Measurements from ENCODE around the gene CHPT1. TPM values are rescaled to one million over a fixed set of nuclear protein-coding genes. Genes with fewer than 3 reads are reported as not detected.
"Not testable (repeated sequence)": the region's sequence is repeated elsewhere in the genome, so short reads cannot be mapped to it uniquely, and the experiment has no call there.

Gene CHPT1
- total RNA-seq, 1 donor from 2014 or later = 56.6 TPM

DNA sequence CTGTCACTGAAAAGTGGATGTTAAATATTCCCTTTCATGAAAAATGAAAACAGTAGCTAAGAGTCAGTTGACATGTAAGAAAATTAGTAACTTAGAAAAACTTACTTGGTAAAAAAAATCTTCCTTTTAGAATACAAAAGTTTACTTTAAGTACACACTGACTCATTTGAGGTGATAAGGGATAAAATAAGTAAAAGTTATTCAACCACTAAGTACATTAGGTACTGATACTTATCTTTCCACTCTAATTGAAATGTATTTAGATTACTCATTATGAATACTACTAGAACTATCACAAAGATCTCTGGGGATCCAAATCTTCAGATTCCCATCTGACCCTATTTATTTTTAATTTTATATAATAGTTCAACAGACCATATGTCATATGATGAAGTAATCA is 29.7 kb downstream of the CHPT1 start:
- Histone ChIP-seq H3K9me3 (no peaks in the 10 kb centered on the region), H3K27me3 (no peaks in the 10 kb centered on the region), H3K27ac (no peak overlapping the region), H3K4me3 (no peak overlapping the region), H3K36me3 (peaks cover 12 to 54% of the 10 kb centered on the region in 2 donors), H3K4me1 (no peaks in the 10 kb centered on the region)
- no peak for DNase-seq (ENCODE audit: low spot score in 2 of 2)
- TF ChIP-seq, protein P1, sequence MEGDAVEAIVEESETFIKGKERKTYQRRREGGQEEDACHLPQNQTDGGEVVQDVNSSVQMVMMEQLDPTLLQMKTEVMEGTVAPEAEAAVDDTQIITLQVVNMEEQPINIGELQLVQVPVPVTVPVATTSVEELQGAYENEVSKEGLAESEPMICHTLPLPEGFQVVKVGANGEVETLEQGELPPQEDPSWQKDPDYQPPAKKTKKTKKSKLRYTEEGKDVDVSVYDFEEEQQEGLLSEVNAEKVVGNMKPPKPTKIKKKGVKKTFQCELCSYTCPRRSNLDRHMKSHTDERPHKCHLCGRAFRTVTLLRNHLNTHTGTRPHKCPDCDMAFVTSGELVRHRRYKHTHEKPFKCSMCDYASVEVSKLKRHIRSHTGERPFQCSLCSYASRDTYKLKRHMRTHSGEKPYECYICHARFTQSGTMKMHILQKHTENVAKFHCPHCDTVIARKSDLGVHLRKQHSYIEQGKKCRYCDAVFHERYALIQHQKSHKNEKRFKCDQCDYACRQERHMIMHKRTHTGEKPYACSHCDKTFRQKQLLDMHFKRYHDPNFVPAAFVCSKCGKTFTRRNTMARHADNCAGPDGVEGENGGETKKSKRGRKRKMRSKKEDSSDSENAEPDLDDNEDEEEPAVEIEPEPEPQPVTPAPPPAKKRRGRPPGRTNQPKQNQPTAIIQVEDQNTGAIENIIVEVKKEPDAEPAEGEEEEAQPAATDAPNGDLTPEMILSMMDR (IDR thresholded peaks at IDR 0.05) = no peak
- intact Hi-C loops (cut with DNase I) = no loop called here

DNA sequence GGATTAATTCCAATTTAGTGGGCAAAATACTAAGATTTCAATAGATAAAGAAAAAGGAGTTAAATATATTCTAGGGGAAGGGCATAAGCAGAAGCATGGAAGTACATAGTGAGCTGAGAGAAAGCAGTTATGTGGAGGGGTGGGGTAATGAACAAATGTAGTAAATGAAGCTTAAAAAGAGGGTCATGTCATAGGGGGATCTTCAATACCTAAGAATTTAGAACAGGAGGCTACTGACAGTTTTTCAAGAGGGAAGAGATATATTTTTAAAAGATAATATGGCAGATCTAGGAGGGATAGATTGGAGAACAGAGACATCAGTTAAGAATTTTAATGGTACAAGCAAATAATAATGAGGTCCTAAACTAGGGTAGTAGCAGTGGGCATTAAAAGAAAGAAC is 32.4 kb downstream of the CHPT1 start:
- peaks cover 4 to 48% of the 10 kb centered on the region in 2 donors for H3K36me3 ChIP-seq

DNA sequence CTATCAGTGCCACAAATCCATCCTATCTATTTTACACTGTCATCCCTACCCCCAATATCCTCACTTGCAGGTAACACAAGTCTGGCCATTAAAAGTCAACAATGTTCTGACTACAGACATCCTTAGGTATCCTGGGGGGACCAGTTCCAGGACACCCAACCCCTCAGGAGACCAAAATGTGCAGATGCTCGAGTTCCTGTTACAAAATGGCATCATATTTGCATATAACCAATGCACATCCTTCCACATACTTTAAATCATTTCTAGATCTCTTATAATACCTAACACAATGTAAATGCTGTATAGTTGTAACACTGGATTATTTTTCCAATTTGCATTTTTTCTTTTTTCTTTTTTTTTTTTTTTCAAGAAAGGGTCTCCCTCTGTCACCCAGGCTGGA is 34.9 kb downstream of the CHPT1 start:
- H3K27ac ChIP-seq = no peak overlapping the region
- no peaks in the 10 kb centered on the region for H3K27me3 ChIP-seq
- H3K36me3 ChIP-seq = peaks cover 0 to 44% of the 10 kb centered on the region in 2 donors
- no peak overlapping the region for H3K4me3 ChIP-seq
- DNase-seq (ENCODE audit: low spot score in 2 of 2) = no peak
- intact Hi-C loops (cut with DNase I) = no loop called here
- no peaks in the 10 kb centered on the region for H3K4me1 ChIP-seq
- TF ChIP-seq, protein P1 (IDR thresholded peaks at IDR 0.05) = no peak
- no peaks in the 10 kb centered on the region for H3K9me3 ChIP-seq

More for the DNA sequence above, 32.4 kb downstream of the CHPT1 start:
- Histone ChIP-seq H3K4me1 (no peaks in the 10 kb centered on the region), H3K27ac (no peak overlapping the region), H3K9me3 (no peaks in the 10 kb centered on the region), H3K27me3 (no peaks in the 10 kb centered on the region), H3K4me3 (no peak overlapping the region)
- intact Hi-C loops (cut with DNase I) = no loop called here
- TF ChIP-seq, protein P1 (IDR thresholded peaks at IDR 0.05) = no peak
- DNase-seq (ENCODE audit: low spot score in 2 of 2) = no peak

DNA sequence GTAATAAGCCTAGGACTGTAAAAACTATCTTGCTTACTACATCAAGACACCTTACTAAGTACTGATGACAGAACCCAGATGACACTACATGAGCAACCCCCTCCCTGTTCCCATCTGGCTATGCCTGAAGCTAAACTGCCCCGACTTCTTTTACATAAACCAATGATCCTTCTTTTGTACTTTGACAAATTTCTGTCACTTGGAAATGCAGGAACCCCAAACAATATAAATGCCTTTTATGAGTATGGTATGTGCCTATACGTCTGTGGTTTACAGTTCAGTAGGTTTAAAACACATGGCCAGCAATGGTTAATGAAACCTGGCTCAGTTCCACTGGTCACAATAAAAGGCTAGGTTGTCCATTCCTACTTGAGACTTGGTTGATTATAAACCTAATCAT is 35.7 kb downstream of the CHPT1 start:
- TF ChIP-seq, protein P1 (IDR thresholded peaks at IDR 0.05) = no peak
- no peak overlapping the region for H3K27ac ChIP-seq
- H3K9me3 ChIP-seq = no peaks in the 10 kb centered on the region
- no peak for DNase-seq (ENCODE audit: low spot score in 2 of 2)
- H3K36me3 ChIP-seq = peaks cover 0 to 39% of the 10 kb centered on the region in 2 donors
- no peaks in the 10 kb centered on the region for H3K27me3 ChIP-seq
- H3K4me1 ChIP-seq = no peaks in the 10 kb centered on the region
- no peak overlapping the region for H3K4me3 ChIP-seq
- intact Hi-C loops (cut with DNase I) = no loop called here

DNA sequence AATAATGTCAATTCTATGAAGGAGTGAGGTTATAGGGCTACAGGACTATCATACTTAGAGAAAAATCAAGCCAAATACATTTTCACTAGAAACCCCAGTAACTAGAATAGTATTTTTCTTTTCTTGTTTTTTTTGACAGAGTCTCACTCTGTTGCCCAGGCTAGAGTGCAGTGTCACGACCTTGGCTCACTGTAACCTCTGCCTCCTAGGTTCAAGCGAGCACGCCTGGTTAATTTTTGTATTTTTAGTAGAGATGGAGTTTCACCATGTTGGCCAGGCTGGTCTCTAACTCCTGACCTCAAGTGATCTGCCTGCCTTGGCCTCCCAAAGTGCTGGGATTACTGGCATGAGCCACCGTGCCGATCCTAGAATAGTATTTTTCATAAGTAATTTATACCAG is 37.0 kb downstream of the CHPT1 start:
- H3K36me3 ChIP-seq = peaks cover 5 to 40% of the 10 kb centered on the region in 2 donors

DNA sequence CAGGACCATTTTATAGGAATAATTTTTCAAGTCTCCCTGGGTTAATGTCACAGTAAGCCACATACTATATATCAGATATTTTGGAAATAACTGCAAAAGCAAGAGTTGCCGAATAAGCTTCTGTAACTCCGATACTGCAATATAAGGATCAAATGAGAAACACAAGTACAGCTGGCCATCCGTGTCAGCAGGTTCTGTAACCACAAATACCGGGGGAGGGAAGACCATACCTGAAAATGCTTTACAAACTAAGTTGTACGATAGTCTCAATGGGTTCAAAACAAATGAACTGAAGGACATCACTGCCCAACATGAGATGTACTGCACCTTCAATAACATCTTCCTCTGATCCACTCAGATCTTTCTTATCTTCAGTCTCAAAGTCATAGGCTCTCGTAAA is 40.0 kb downstream of the CHPT1 start:
- Histone ChIP-seq H3K9me3 (no peaks in the 10 kb centered on the region), H3K4me1 (no peaks in the 10 kb centered on the region), H3K27ac (no peak overlapping the region), H3K36me3 (peaks cover 5 to 34% of the 10 kb centered on the region in 2 donors), H3K4me3 (no peak overlapping the region), H3K27me3 (no peaks in the 10 kb centered on the region)
- intact Hi-C loops (cut with DNase I) = no loop called here
- no peak for DNase-seq (ENCODE audit: low spot score in 2 of 2)
- TF ChIP-seq, protein P1 (IDR thresholded peaks at IDR 0.05) = no peak

More for the DNA sequence above, 37.0 kb downstream of the CHPT1 start:
- H3K4me1 ChIP-seq; H3K4me3 ChIP-seq; intact Hi-C loops (cut with DNase I); H3K27me3 ChIP-seq; DNase-seq (ENCODE audit: low spot score in 2 of 2); H3K9me3 ChIP-seq; H3K27ac ChIP-seq: not testable (repeated sequence)
